ENCODE data around the gene CHRND. TPM values are rescaled to one million over a fixed set of nuclear protein-coding genes. Genes with fewer than 3 reads are reported as not detected.

The CHRND gene
- total and polyA plus RNA-seq, 2 donors (not counting 1 experiment from before 2014, with no cell fraction given): not detected

DNA sequence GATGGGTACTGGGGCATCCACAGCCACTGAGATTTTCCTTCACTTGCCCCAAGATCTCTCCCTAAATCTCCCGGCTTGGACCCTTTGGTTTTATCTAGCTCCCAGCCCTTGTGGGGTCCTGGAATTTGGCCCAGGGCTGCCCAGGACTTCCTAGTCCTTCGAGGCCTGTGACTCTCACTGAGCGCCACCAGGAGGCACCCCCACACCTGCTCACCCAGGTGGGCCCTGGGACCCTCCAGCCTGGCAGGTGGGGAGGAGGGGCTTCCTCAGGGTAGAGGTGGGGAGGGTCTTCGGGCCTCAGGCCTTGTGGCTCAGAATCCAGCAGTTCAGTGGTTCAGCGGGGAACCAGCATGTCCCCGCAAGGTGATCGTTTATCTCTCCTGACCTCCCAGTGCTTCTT lies 17.7 kb upstream of the CHRND start:
- H3K9me3 Mint-ChIP-seq (ENCODE audit: insufficient read depth): no peaks in the 10 kb centered on the region
- no peak overlapping the region for H3K4me3 Mint-ChIP-seq
- TF ChIP-seq, protein P1, sequence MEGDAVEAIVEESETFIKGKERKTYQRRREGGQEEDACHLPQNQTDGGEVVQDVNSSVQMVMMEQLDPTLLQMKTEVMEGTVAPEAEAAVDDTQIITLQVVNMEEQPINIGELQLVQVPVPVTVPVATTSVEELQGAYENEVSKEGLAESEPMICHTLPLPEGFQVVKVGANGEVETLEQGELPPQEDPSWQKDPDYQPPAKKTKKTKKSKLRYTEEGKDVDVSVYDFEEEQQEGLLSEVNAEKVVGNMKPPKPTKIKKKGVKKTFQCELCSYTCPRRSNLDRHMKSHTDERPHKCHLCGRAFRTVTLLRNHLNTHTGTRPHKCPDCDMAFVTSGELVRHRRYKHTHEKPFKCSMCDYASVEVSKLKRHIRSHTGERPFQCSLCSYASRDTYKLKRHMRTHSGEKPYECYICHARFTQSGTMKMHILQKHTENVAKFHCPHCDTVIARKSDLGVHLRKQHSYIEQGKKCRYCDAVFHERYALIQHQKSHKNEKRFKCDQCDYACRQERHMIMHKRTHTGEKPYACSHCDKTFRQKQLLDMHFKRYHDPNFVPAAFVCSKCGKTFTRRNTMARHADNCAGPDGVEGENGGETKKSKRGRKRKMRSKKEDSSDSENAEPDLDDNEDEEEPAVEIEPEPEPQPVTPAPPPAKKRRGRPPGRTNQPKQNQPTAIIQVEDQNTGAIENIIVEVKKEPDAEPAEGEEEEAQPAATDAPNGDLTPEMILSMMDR (IDR thresholded peaks at IDR 0.05): no peak
- Histone ChIP-seq H3K4me1 (ENCODE audit: control insufficient read depth in 2 of 2, insufficient read depth in 2 of 2, low read length in 2 of 2) (peaks cover 3 to 5% of the 10 kb centered on the region in 2 donors), H3K27ac (ENCODE audit: low read length in 2 of 2) (no peak overlapping the region), H3K79me2 (ENCODE audit: control insufficient read depth, insufficient read depth, low read length) (no peaks in the 10 kb centered on the region), H3K36me3 (replicated peaks in 1 of 2; ENCODE audit: control extremely low read depth in 1 of 2, control insufficient read depth in 1 of 2, extremely low read depth in 1 of 2, insufficient read depth in 2 of 2, low read length in 1 of 2) (no peaks in the 10 kb centered on the region), H3K4me3 (ENCODE audit: control extremely low read depth in 1 of 5, extremely low read depth in 1 of 5, insufficient read depth in 1 of 5, low read depth in 2 of 5, low read length in 4 of 5) (no peak overlapping the region), H4K20me1 (ENCODE audit: control insufficient read depth, insufficient read depth, low read length, poor library complexity, severe bottlenecking) (no peaks in the 10 kb centered on the region), H3K9me3 (ENCODE audit: control extremely low read depth in 1 of 3, control insufficient read depth in 2 of 3, insufficient read depth in 1 of 3, low read length in 2 of 3) (no peaks in the 10 kb centered on the region), H3K9ac (ENCODE audit: low read length) (no peak overlapping the region), H3K27me3 (replicated peaks in 1 of 4; ENCODE audit: control extremely low read depth in 1 of 4, control insufficient read depth in 3 of 4, insufficient read depth in 4 of 4, low read length in 3 of 4) (peaks cover 0 to 24% (median 7%) of the 10 kb centered on the region in 4 experiments), H3K4me2 (replicated peaks; ENCODE audit: low read depth, low read length, poor library complexity, severe bottlenecking) (no peak overlapping the region), H2AFZ (ENCODE audit: insufficient read depth, low read depth, low read length, poor library complexity, severe bottlenecking) (no peak overlapping the region)
- WGBS (ENCODE audit: insufficient coverage): 89% methylated on average over 6 of the region's 7 CpGs
- peaks cover 7% of the 10 kb centered on the region for H3K4me1 Mint-ChIP-seq
- H3K27ac Mint-ChIP-seq: no peak overlapping the region
- ChIA-PET POLR2A (no interaction called here), CTCF (no interaction called here)
- DNase-seq: no peak
- H3K27me3 Mint-ChIP-seq: peaks cover 24% of the 10 kb centered on the region
- intact Hi-C loops (cut with micrococcal nuclease): no loop called here
- ATAC-seq (ENCODE audit: low read depth): no peak

GRCh38 chr2:232511336-232511890 lies 14.5 kb upstream of the CHRND start:
- intact Hi-C loops (cut with micrococcal nuclease): no loop called here

More at GRCh38 chr2:232511336-232511890, 14.5 kb upstream of the CHRND start:
- Mint-ChIP-seq H3K9me3 (ENCODE audit: insufficient read depth) (no peaks in the 10 kb centered on the region), H3K27ac (no peak overlapping the region), H3K4me3 (no peak overlapping the region), H3K4me1 (no peaks in the 10 kb centered on the region), H3K27me3 (peaks cover 22% of the 10 kb centered on the region)
- Histone ChIP-seq H3K4me1 (ENCODE audit: control insufficient read depth in 2 of 2, insufficient read depth in 2 of 2, low read length in 2 of 2) (no peaks in the 10 kb centered on the region), H3K79me2 (ENCODE audit: control insufficient read depth, insufficient read depth, low read length) (no peaks in the 10 kb centered on the region), H3K4me2 (replicated peaks; ENCODE audit: low read depth, low read length, poor library complexity, severe bottlenecking) (no peak overlapping the region), H3K9ac (ENCODE audit: low read length) (no peak overlapping the region), H3K27ac (ENCODE audit: low read length in 2 of 2) (no peak overlapping the region), H3K36me3 (replicated peaks in 1 of 2; ENCODE audit: control extremely low read depth in 1 of 2, control insufficient read depth in 1 of 2, extremely low read depth in 1 of 2, insufficient read depth in 2 of 2, low read length in 1 of 2) (no peaks in the 10 kb centered on the region), H2AFZ (ENCODE audit: insufficient read depth, low read depth, low read length, poor library complexity, severe bottlenecking) (no peak overlapping the region), H3K4me3 (ENCODE audit: control extremely low read depth in 1 of 5, extremely low read depth in 1 of 5, insufficient read depth in 1 of 5, low read depth in 2 of 5, low read length in 4 of 5) (no peak overlapping the region), H4K20me1 (ENCODE audit: control insufficient read depth, insufficient read depth, low read length, poor library complexity, severe bottlenecking) (no peaks in the 10 kb centered on the region), H3K27me3 (replicated peaks in 1 of 4; ENCODE audit: control extremely low read depth in 1 of 4, control insufficient read depth in 3 of 4, insufficient read depth in 4 of 4, low read length in 3 of 4) (peaks cover 0 to 2% (median 0%) of the 10 kb centered on the region in 4 experiments), H3K9me3 (ENCODE audit: control extremely low read depth in 1 of 3, control insufficient read depth in 2 of 3, insufficient read depth in 1 of 3, low read length in 2 of 3) (no peaks in the 10 kb centered on the region)
- 63% methylated on average over 11 of the region's 11 CpGs for WGBS (ENCODE audit: insufficient coverage)
- no peak for DNase-seq
- TF ChIP-seq EZH2 (IDR thresholded peaks at IDR 0.05; ENCODE audit: borderline replicate concordance, insufficient read depth, low read depth, low read length, poor library complexity, severe bottlenecking): no peak
- TF ChIP-seq, protein P1 (IDR thresholded peaks at IDR 0.05): no peak
- ATAC-seq (ENCODE audit: low read depth): no peak
- CTCF ChIA-PET: interaction anchor here (1.2 kb wide), 1 partner anchor 12 kb away, joined by 3 read pairs; no protein-coding TSS in a partner anchor
- POLR2A ChIA-PET: no interaction called here
